ENCODE results near the gene LPIN3.

The LPIN3 gene

GRCh38 chr20:41366546-41367392 lies 26.1 kb downstream of the LPIN3 start, which contains the start of gene EMILIN3:
Gene EMILIN3, minus strand, starts transcription at chr20:41366818. Its CDS starts 184 bp downstream, at chr20:41366634.
- no peak for TF ChIP-seq CEBPB (IDR thresholded peaks at IDR 0.05)
- TF ChIP-seq CREB1 (IDR thresholded peaks at IDR 0.05; ENCODE audit: low read depth) = no peak
- TF ChIP-seq EGR1 (IDR thresholded peaks at IDR 0.05) = no peak
- TF ChIP-seq, protein P1, sequence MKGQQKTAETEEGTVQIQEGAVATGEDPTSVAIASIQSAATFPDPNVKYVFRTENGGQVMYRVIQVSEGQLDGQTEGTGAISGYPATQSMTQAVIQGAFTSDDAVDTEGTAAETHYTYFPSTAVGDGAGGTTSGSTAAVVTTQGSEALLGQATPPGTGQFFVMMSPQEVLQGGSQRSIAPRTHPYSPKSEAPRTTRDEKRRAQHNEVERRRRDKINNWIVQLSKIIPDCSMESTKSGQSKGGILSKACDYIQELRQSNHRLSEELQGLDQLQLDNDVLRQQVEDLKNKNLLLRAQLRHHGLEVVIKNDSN (IDR thresholded peaks at IDR 0.05) = no peak
- TF ChIP-seq FOXM1 (IDR thresholded peaks at IDR 0.05; ENCODE audit: borderline replicate concordance, low read depth) = no peak
- no peak for TF ChIP-seq TCF12 (IDR thresholded peaks at IDR 0.05; ENCODE audit: low read depth)
- no peak for TF ChIP-seq EP300 (IDR thresholded peaks at IDR 0.05; ENCODE audit: borderline replicate concordance)
- TF ChIP-seq RAD21 (IDR thresholded peaks at IDR 0.05; ENCODE audit: low read depth) = no peak
- no peak for TF ChIP-seq REST (IDR thresholded peaks at IDR 0.05; ENCODE audit: low read depth)
- no peak for TF ChIP-seq YY1 (IDR thresholded peaks at IDR 0.05; ENCODE audit: low read depth)
- no peak for TF ChIP-seq TAF1 (IDR thresholded peaks at IDR 0.05; ENCODE audit: low read depth)
- no peak for TF ChIP-seq MAX (IDR thresholded peaks at IDR 0.05)
- no peak for TF ChIP-seq TEAD4 (IDR thresholded peaks at IDR 0.05)
- TF ChIP-seq ZBTB7A (IDR thresholded peaks at IDR 0.05; ENCODE audit: low read depth) = no peak
- TF ChIP-seq NFIC (IDR thresholded peaks at IDR 0.05) = no peak

DNA sequence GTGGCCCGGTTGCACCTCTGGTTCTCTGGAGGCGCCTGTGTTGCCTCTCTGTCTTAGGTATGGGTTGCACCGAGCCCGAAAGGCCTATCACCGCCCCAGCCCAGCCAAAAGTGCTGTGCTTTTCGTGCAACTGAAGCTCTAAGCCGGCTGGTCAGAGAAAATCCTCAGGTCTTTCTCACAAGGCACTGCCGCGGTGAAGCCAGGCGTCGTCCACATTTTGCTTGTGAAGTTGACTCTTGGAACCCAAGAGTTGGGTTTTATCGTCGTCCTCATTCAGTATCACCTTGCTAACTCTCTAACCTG lies 26.7 kb downstream of the LPIN3 start:
- TF ChIP-seq MAX (IDR thresholded peaks at IDR 0.05) = no peak
- TF ChIP-seq TAF1 (IDR thresholded peaks at IDR 0.05; ENCODE audit: low read depth) = no peak
- no peak for TF ChIP-seq CEBPB (IDR thresholded peaks at IDR 0.05)
- no peak for TF ChIP-seq REST (IDR thresholded peaks at IDR 0.05; ENCODE audit: low read depth)
- no peak for TF ChIP-seq ZBTB7A (IDR thresholded peaks at IDR 0.05; ENCODE audit: low read depth)
- TF ChIP-seq, protein P1 (IDR thresholded peaks at IDR 0.05) = no peak
- no peak for TF ChIP-seq CREB1 (IDR thresholded peaks at IDR 0.05; ENCODE audit: low read depth)
- TF ChIP-seq FOXM1 (IDR thresholded peaks at IDR 0.05; ENCODE audit: borderline replicate concordance, low read depth) = no peak
- no peak for TF ChIP-seq YY1 (IDR thresholded peaks at IDR 0.05; ENCODE audit: low read depth)
- TF ChIP-seq EP300 (IDR thresholded peaks at IDR 0.05; ENCODE audit: borderline replicate concordance) = no peak
- TF ChIP-seq TEAD4 (IDR thresholded peaks at IDR 0.05) = no peak
- no peak for TF ChIP-seq TCF12 (IDR thresholded peaks at IDR 0.05; ENCODE audit: low read depth)

- TF ChIP-seq TAF1 (IDR thresholded peaks at IDR 0.05; ENCODE audit: low read depth) (no peak), REST (IDR thresholded peaks at IDR 0.05; ENCODE audit: low read depth) (no peak), CREB1 (IDR thresholded peaks at IDR 0.05; ENCODE audit: low read depth) (no peak), TCF12 (IDR thresholded peaks at IDR 0.05; ENCODE audit: low read depth) (no peak), NFIC (IDR thresholded peaks at IDR 0.05) (no peak), YY1 (IDR thresholded peaks at IDR 0.05; ENCODE audit: low read depth) (no peak), FOXM1 (IDR thresholded peaks at IDR 0.05; ENCODE audit: borderline replicate concordance, low read depth) (no peak), EGR1 (IDR thresholded peaks at IDR 0.05) (no peak)
These were observed 27.3 kb downstream of the LPIN3 start for GRCh38 chr20:41367956-41368355.

GRCh38 chr20:41369673-41370072 lies 29.1 kb downstream of the LPIN3 start:
- no peak for TF ChIP-seq EP300 (IDR thresholded peaks at IDR 0.05; ENCODE audit: borderline replicate concordance)
- TF ChIP-seq CEBPB (IDR thresholded peaks at IDR 0.05) = no peak
- TF ChIP-seq YY1 (IDR thresholded peaks at IDR 0.05; ENCODE audit: low read depth) = no peak
- no peak for TF ChIP-seq ZBTB7A (IDR thresholded peaks at IDR 0.05; ENCODE audit: low read depth)
- TF ChIP-seq RAD21 (IDR thresholded peaks at IDR 0.05; ENCODE audit: low read depth) = no peak
- TF ChIP-seq NFIC (IDR thresholded peaks at IDR 0.05) = no peak
- TF ChIP-seq TEAD4 (IDR thresholded peaks at IDR 0.05) = no peak
